K562 (cell line): ENCODE data around the gene TPGS1. TPM values are rescaled to one million over a fixed set of nuclear protein-coding genes. Genes with fewer than 3 reads are reported as not detected.
A peak's percentile ranks its signal among the peaks of the same experiment; 100 is the strongest.

Source experiments
- ARNT ChIP-seq, 2 experiments: fragments of 450-650 bp; IDR thresholded peaks; 2 replicates each; pipeline ENCODE4 v1.6.1; 2016; ENCODE audit warnings: mild to moderate bottlenecking in 1 of 2
- BCOR ChIP-seq: fragments of 450-650 bp; IDR thresholded peaks from 2 replicates; pipeline ENCODE4 v1.6.1; 2016
- CHAMP1 ChIP-seq: fragments of 450-650 bp; IDR thresholded peaks from 2 replicates; pipeline ENCODE4 v1.6.1; 2016; ENCODE audit warnings: mild to moderate bottlenecking
- E2F3 ChIP-seq: fragments of 250-450 bp; sonication (Bioruptor Pico); IDR thresholded peaks from 2 replicates; pipeline ENCODE4 v1.4.0; 2020; ENCODE audit warnings: mild to moderate bottlenecking
- FOXK1 ChIP-seq: sonication (generic); formaldehyde crosslinking; IDR thresholded peaks from 2 replicates; pipeline ENCODE4 v1.8.0; 2022; ENCODE audit warnings: missing genetic modification reagents, mild to moderate bottlenecking, borderline replicate concordance
- GTF2B ChIP-seq: IDR thresholded peaks from 2 replicates; pipeline ENCODE4 v1.6.1; 2011; ENCODE audit not compliant: insufficient read length; ENCODE audit errors: extremely low read depth
- HMG20A ChIP-seq: fragments of 450-650 bp; formaldehyde crosslinking; conservative IDR thresholded peaks from 2 replicates; pipeline ENCODE4 v1.4.0; 2020; ENCODE audit warnings: mild to moderate bottlenecking, mixed read lengths
- MBD1 ChIP-seq: fragments of 250-450 bp; sonication (Bioruptor Pico); IDR thresholded peaks from 2 replicates; pipeline ENCODE4 v1.8.0; 2022; ENCODE audit warnings: inconsistent platforms
- MEIS2 ChIP-seq: fragments of 450-650 bp; IDR thresholded peaks from 2 replicates; pipeline ENCODE4 v1.6.1; 2014; ENCODE audit warnings: mild to moderate bottlenecking; ENCODE audit not compliant: partially characterized antibody
- NUFIP1 ChIP-seq: fragments of 450-650 bp; IDR thresholded peaks from 2 replicates; pipeline ENCODE4 v1.6.1; 2018; ENCODE audit not compliant: partially characterized antibody
- POLR2H ChIP-seq: IDR thresholded peaks from 2 replicates; pipeline ENCODE4 v1.6.1; 2016; ENCODE audit warnings: missing genetic modification characterization, low read depth, mild to moderate bottlenecking, control low read depth, missing compliant biosample characterization, moderate library complexity
- RBFOX2 ChIP-seq: fragments of 200-400 bp; formaldehyde crosslinking; IDR thresholded peaks from 2 replicates; pipeline ENCODE4 v1.6.1; 2017; ENCODE audit warnings: low read depth, mild to moderate bottlenecking, low read length, moderate library complexity
- RBM34 ChIP-seq: fragments of 200-400 bp; formaldehyde crosslinking; IDR thresholded peaks from 2 replicates; pipeline ENCODE4 v1.6.1; 2018; ENCODE audit warnings: low read length, borderline replicate concordance; ENCODE audit not compliant: insufficient read depth
- SETDB1 ChIP-seq: IDR thresholded peaks from one replicate; pipeline ENCODE4 v1.6.1; 2012; ENCODE audit warnings: low read length, control low read depth, inconsistent platforms
- TAF15 ChIP-seq: fragments of 200-400 bp; formaldehyde crosslinking; IDR thresholded peaks from 2 replicates; pipeline ENCODE4 v1.6.1; 2017; ENCODE audit warnings: mild to moderate bottlenecking, low read depth, low read length, moderate library complexity
- TCF7L2 ChIP-seq: fragments of 150-350 bp; IDR thresholded peaks from 2 replicates; pipeline ENCODE4 v1.6.1; 2016; ENCODE audit warnings: low read depth, mild to moderate bottlenecking, low read length, moderate library complexity
- TRIM28 ChIP-seq: fragments of 450-650 bp; IDR thresholded peaks from 2 replicates; pipeline ENCODE4 v1.6.1; 2017
- U2AF1 ChIP-seq: fragments of 200-400 bp; formaldehyde crosslinking; optimal IDR thresholded peaks from 2 replicates; pipeline ENCODE3; 2017; ENCODE audit warnings: mild to moderate bottlenecking, low read depth, low read length, moderate library complexity
- ZNF263 ChIP-seq: sonication (generic); formaldehyde crosslinking; IDR thresholded peaks from 2 replicates; pipeline ENCODE4 v1.8.0; 2022; ENCODE audit warnings: mild to moderate bottlenecking, missing genetic modification reagents, borderline replicate concordance
- ZNF444 ChIP-seq: fragments of 250-450 bp; sonication (Bioruptor Pico); IDR thresholded peaks from 2 replicates; pipeline ENCODE4 v1.4.0; 2020; ENCODE audit warnings: mild to moderate bottlenecking, moderate library complexity
- ZNF583 ChIP-seq: fragments of 250-450 bp; sonication (Bioruptor Pico); IDR thresholded peaks from 2 replicates; pipeline ENCODE4 v1.4.0; 2020
- polyA plus RNA-seq, 8 experiments: library from polyadenylated mRNA; depleted of rRNA in 4 of 8; stranded (reverse) in 5 of 8; unstranded in 3 of 8; fragments of >200 nt; fragmentation: Nextera tagmentation in 2 of 8; fragmentation: Illumina TruSeq in 1 of 8; extraction: Ambion mirVana in 2 of 8; extraction: Trizol in 1 of 8; gene quantifications; 2 replicates each; pipeline versions ENCODE4 v1.2.1 to v1.2.3, GENCODE V29; 2011 to 2014; ENCODE audit warnings: inconsistent platforms in 1 of 8, missing spikeins in 1 of 8
- total RNA-seq, 7 experiments: library from RNA; depleted of rRNA in 6 of 7; stranded (reverse); fragments of >200 nt in 6 of 7; fragmentation: Illumina TruSeq in 2 of 7; extraction: Trizol in 2 of 7; gene quantifications; 2 replicates each; pipeline versions ENCODE4 v1.2.1 to v1.2.3, GENCODE V29; 2011 to 2021; ENCODE audit warnings: low replicate concordance in 1 of 7
- TF ChIP-seq, protein P1 (sequence below), 2 experiments: fragments of 450-650 bp in 1 of 2; sonication (generic) in 1 of 2; formaldehyde crosslinking in 1 of 2; IDR thresholded peaks in 1 of 2; conservative IDR thresholded peaks in 1 of 2; 2 replicates each; pipeline versions ENCODE4 v1.6.1 to v1.8.1; 2016 to 2023; ENCODE audit warnings: mild to moderate bottlenecking in 2 of 2, moderate library complexity in 2 of 2, inconsistent platforms in 1 of 2, missing genetic modification reagents in 1 of 2
- TF ChIP-seq, protein P2 (sequence below): IDR thresholded peaks from 2 replicates; pipeline ENCODE4 v1.6.1; 2012; ENCODE audit warnings: low read depth, low read length, improper control_type of control experiment, borderline replicate concordance

TPGS1 gene
- total and polyA plus RNA-seq, 9 of the 15 experiments (the other 6 are each of a cell fraction or from before 2014, with no cell fraction given): 0.30 to 31.6 (median 1.2) TPM; not detected in 2

GRCh38 chr19:566844-567243 lies 59.5 kb downstream of the TPGS1 start (continued):
- TF ChIP-seq ZNF583 (CRISPR knock-in tag) (no peak), RBFOX2 (peak; percentile 5; the same call in 1 of the 2 replicates), CHAMP1 (no peak), U2AF1 (no peak), ZNF263 (CRISPR knock-in tag) (no peak), SETDB1 (no peak), ZNF444 (CRISPR knock-in tag) (no peak), RBM34 (no peak), BCOR (no peak), MEIS2 (no peak), GTF2B (no peak), MBD1 (CRISPR knock-in tag) (no peak), E2F3 (CRISPR knock-in tag) (no peak), HMG20A (CRISPR knock-in tag) (no peak), TRIM28 (no peak), TCF7L2 (no peak), ARNT (IDR thresholded peaks at IDR 0.05) (0 out of 4 replicates have a peak, but pooled peaks of 1 of the 2 experiments have one; percentile 6), TAF15 (no peak), NUFIP1 (no peak), POLR2H (peak; percentile 11; the same call in 1 of the 2 replicates), FOXK1 (no peak)
- TF ChIP-seq, protein P1, sequence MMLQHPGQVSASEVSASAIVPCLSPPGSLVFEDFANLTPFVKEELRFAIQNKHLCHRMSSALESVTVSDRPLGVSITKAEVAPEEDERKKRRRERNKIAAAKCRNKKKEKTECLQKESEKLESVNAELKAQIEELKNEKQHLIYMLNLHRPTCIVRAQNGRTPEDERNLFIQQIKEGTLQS (IDR thresholded peaks at IDR 0.05): no peak
- TF ChIP-seq, protein P1 (CRISPR knock-in tag; conservative IDR thresholded peaks at IDR 0.05): no peak
- TF ChIP-seq, protein P2, sequence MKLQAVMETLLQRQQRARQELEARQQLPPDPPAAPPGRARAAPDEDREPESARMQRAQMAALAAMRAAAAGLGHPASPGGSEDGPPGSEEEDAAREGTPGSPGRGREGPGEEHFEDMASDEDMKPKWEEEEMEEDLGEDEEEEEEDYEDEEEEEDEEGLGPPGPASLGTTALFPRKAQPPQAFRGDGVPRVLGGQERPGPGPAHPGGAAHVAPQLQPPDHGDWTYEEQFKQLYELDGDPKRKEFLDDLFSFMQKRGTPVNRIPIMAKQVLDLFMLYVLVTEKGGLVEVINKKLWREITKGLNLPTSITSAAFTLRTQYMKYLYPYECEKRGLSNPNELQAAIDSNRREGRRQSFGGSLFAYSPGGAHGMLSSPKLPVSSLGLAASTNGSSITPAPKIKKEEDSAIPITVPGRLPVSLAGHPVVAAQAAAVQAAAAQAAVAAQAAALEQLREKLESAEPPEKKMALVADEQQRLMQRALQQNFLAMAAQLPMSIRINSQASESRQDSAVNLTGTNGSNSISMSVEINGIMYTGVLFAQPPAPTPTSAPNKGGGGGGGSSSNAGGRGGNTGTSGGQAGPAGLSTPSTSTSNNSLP: no peak
